ENCODE results near the gene DEDD. TPM values are rescaled to one million over a fixed set of nuclear protein-coding genes. Genes with fewer than 3 reads are reported as not detected.
A peak's percentile ranks its signal among the peaks of the same experiment; 100 is the strongest.

DEDD gene
- total and polyA plus RNA-seq, 2 of the 13 experiments (the other 11 are each of a cell fraction or from before 2014, with no cell fraction given): 12.6 to 27.8 TPM

GRCh38 chr1:161133220-161133740, 813 bp upstream of the DEDD start (continued):
- TF ChIP-seq FOXP4 (CRISPR knock-in tag; IDR thresholded peaks at IDR 0.05) (no peak), CTCF (CRISPR knock-in tag; IDR thresholded peaks at IDR 0.05) (no peak), TFE3 (CRISPR knock-in tag; IDR thresholded peaks at IDR 0.05) (0 out of 2 replicates have a peak, but pooled peaks have one; percentile 6), ZBED4 (CRISPR knock-in tag; IDR thresholded peaks at IDR 0.05; ENCODE audit: borderline replicate concordance) (no peak), ZNF772 (CRISPR knock-in tag; IDR thresholded peaks at IDR 0.05) (0 out of 2 replicates have a peak, but pooled peaks have one; percentile 23), TEAD2 (CRISPR knock-in tag; IDR thresholded peaks at IDR 0.05) (no peak), BATF2 (CRISPR knock-in tag; IDR thresholded peaks at IDR 0.05) (no peak), ZFP90 (CRISPR knock-in tag; IDR thresholded peaks at IDR 0.05; ENCODE audit: borderline replicate concordance) (no peak), IKZF1 (IDR thresholded peaks at IDR 0.05) (no peak), TP53 (CRISPR knock-in tag; conservative IDR thresholded peaks at IDR 0.05) (no peak), RBFOX2 (IDR thresholded peaks at IDR 0.05; ENCODE audit: low read depth, low read length) (no peak), ELF4 (CRISPR knock-in tag; IDR thresholded peaks at IDR 0.05; ENCODE audit: borderline replicate concordance) (peak; percentile 86; the same call in 1 of the 2 replicates), ZNF12 (CRISPR knock-in tag; IDR thresholded peaks at IDR 0.05) (0 out of 2 replicates have a peak, but pooled peaks have one; percentile 8), ZNF354B (CRISPR knock-in tag; IDR thresholded peaks at IDR 0.05) (no peak), ZNF292 (CRISPR knock-in tag; IDR thresholded peaks at IDR 0.05; ENCODE audit: borderline replicate concordance, low read depth) (no peak), KDM3A (CRISPR knock-in tag; IDR thresholded peaks at IDR 0.05; ENCODE audit: low read depth) (no peak), ZNF713 (CRISPR knock-in tag; IDR thresholded peaks at IDR 0.05) (no peak), NFIC (IDR thresholded peaks at IDR 0.05; ENCODE audit: low read length) (0 out of 2 replicates have a peak, but pooled peaks have one; percentile 29), CREM (IDR thresholded peaks at IDR 0.05) (no peak), CREM (CRISPR knock-in tag; IDR thresholded peaks at IDR 0.05) (no peak)

Data from HepG2 (cell line).